Erythroblast (primary cell): ENCODE results near the gene USPL1.
A peak's percentile ranks its signal among the peaks of the same experiment; 100 is the strongest.

ENCODE experiments used
- DNase-seq, 2 experiments: peaks; one replicate each; lab custom pipeline; 2025; lab: John Stamatoyannopoulos, UW
- GATA1 ChIP-seq: IDR thresholded peaks from 2 replicates; pipeline ENCODE4 v1.6.1; 2011; ENCODE audit warnings: low read depth, mild to moderate bottlenecking, control low read depth, low read length, moderate library complexity
- POLR2A ChIP-seq: IDR thresholded peaks from 2 replicates; pipeline ENCODE4 v1.6.1; 2011; ENCODE audit warnings: mild to moderate bottlenecking, low read length

Gene USPL1

DNA sequence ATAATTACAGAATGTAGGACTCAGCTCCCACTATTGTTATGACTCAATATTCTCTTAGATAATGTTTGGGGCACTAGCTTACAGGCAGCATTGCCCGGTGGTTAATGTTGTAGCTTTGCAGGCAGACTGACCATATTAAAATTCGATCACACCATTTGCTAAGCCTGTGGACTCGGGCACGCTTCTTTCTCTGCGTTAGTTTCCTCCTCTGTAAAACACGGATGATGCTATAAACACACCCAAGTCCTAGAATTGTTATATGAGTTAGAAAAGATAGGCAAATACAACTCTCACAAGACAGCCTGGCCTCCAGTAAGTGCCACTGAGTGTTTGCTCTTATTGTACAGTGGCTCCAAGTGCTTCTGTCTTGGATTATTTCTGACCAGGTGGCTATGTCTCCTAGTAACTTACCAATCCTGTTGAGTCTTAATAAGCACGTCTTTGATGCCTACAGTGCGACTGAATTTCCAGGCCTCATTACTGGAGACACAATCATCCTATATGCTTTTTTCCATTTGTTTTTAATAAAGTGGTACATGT is 67.7 kb downstream of the USPL1 start:
- TF ChIP-seq POLR2A: no peak
- no peak for TF ChIP-seq GATA1

DNA sequence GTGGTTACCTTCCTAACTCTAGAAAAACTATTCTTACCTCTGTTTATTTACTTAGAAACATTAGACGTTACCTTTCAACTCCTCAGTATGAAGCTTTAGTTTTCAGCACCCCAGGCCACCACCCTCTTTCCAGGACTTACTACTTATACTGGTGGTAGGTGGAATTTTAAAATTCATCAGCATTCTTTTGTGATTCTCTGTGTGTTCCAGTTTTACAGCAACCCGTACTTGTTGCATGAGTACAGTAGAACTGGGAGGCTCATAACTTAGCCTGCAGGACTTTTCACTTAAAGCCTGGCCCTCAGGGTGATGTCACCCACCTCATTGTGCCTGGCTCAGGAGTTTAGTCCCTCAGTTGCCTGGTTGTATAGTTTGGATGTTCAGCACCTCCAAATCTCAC is 68.3 kb downstream of the USPL1 start:
- no peak for TF ChIP-seq GATA1
- no peak for TF ChIP-seq POLR2A
- DNase-seq: no peak

More for the DNA sequence above, 67.7 kb downstream of the USPL1 start:
- DNase-seq: no peak

GRCh38 chr13:30687601-30688000 is 69.9 kb downstream of the USPL1 start:
- no peak for DNase-seq
- TF ChIP-seq POLR2A (no peak), GATA1 (no peak)

DNA sequence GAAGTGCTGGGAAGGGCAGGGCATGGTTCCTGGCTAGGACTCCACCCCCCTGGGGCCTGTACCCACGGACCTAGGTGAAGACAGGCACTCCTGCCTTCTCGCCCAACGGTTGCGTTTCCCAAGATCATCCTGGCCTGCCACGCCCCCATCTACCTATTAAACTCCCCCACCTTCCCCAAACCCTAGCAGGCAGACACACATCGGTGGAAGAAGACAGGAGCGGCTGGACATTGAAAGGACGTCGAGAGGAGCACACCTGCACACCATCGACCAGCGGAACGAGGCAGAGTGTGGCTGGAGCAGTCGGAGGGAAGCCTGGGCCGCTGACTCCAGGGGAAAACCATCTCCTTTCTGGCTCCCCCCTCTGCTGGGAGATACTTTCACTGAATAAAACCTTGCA is 72.0 kb downstream of the USPL1 start:
- DNase-seq: no peak
- no peak for TF ChIP-seq GATA1
- TF ChIP-seq POLR2A: no peak

DNA sequence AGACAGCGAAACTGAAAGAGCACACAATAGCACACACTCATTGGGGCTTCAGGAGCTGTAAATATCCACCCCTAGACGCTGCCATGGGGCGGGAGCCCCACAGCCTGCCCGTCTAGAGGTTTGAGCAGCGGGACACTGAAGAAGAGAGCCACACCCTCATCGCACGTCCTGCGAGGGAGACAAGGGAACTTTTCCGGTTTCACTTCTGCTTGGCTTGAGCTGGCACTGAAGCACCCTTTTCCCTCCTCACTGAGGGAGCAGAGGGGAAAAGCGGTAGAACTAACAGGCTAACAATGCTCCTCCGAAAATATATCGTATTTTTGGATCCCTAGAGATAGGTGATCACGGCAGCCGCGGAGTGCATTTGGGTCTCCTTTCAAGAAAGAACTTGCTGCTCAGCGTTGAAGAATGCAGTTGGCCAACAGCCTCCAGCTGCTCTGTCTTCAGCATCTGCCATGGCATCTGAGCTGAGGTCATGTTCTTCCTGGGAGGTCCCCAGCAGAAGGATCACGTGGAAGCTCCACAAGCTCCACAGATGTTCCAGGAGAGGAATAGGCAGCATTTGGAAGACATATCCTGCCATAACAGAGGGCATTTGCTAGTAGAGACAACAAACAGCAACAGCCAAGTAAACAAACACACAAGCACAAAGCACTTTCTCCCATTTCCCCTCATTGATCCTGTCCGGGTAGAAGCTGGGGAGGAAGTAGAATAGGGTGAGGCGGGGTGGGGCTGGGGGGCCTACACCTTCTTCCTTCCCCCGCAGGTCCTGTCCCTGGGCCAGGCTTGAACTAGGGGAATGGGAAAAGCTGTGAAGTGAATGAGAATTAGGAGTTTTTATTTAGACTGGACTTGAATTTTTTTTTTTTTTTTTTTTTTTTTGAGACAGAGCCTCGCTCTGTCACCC is 72.8 kb downstream of the USPL1 start:
- TF ChIP-seq GATA1 (no peak), POLR2A (no peak)
- DNase-seq: peak; percentile 30 to 37

DNA sequence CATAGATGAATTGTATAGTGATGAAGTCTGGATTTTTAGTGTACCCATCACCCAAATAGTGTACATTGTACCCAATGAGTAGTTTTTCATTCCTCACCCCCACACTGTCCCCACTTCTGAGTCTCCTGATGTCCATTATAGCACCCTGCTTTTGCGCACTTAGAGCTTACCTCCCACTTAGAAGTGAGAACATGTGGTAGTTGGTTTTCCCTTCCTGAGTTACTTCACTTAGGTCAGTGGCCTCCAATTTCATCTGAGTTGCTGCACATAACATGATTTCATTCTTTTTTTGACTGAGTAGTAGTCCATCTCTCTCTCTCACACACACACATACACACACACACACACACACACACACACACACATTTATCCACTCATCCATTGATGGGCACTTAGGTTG is 74.4 kb downstream of the USPL1 start:
- DNase-seq: no peak
- TF ChIP-seq GATA1 (no peak), POLR2A (no peak)

DNA sequence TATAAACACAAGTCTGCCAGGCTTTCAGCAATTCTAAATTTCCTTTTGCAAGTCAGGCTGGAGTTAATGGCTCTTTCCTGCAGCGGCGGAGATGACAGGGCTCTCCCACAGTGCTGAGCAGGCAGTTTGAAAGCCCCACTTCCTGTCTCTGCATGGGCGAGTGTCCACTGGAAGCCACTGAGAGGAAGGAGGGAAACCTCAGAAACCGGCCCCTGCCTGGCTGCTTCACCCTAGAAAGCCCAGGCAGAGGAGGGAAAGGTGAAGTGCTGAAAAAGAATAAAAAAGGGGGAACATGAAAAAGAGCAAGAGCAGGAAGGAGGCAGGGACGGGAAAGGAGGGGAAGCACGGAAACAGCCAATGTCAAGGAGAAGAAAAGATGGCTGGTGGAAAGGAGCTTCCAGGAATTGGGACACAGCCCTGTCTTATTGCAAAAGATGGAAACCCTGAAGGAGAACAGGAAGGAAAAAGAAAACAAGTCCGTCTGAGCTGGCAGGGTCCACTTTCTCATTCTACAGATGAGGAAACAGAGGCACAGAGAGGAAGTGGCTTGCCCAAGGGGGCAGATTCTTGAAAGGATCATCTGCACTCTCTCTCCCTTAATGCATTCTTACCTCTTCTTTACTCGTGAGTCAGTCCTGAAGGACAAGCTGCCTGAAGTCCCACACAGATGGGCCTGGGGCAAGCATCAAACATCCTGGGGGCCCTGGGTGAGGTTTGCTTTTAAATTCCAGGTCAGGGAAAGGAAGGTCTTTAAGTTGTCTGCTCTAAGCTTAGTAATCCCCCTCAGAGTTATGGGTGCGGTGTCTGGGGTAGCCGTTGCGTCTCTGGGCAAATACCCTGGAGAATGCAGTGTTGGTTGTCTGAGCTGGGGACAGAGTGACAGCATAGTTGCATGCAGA is 78.8 kb downstream of the USPL1 start:
- DNase-seq: no peak
- TF ChIP-seq GATA1 (no peak), POLR2A (no peak)

DNA sequence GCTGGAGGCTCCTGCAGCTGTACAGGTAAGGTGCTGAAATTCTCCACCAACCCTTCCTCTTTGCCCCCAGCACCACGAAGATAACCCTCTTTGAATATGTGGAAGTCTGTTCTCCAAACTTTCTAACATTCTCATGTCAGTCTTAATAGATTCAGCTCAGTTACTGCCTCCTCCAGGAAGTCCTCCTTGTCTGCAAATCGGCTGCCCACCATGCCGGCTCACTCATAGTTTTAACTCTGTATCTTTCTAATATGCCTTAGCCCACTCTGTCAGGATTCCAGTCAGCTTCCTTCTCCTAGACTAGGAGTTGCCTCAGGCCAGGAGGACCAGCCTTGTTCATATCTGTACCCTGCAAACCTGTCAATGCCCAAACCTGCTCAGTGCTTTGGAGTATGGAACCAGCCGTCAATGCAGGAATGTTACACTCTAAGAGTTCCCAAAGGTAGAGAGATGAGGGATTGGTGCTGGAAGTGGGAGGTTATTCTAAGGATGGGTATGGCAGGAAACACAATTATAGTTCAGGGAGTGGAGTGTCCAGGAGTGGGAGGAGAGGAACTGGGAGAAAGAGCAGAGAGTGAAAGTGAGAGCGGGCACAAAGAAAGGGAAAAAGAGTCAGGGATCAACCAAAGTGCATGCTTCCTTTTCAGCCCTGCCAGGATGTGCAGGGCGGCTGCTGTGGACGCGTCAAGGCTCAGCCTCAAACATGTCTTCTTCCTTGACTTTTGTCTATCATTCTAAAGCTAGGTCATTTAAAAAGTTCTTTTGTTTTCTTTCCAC is 79.6 kb downstream of the USPL1 start:
- no peak for DNase-seq
- TF ChIP-seq GATA1 (no peak), POLR2A (no peak)

GRCh38 chr13:30697996-30698401 is 80.3 kb downstream of the USPL1 start:
- no peak for TF ChIP-seq GATA1
- TF ChIP-seq POLR2A: no peak
- no peak for DNase-seq

DNA sequence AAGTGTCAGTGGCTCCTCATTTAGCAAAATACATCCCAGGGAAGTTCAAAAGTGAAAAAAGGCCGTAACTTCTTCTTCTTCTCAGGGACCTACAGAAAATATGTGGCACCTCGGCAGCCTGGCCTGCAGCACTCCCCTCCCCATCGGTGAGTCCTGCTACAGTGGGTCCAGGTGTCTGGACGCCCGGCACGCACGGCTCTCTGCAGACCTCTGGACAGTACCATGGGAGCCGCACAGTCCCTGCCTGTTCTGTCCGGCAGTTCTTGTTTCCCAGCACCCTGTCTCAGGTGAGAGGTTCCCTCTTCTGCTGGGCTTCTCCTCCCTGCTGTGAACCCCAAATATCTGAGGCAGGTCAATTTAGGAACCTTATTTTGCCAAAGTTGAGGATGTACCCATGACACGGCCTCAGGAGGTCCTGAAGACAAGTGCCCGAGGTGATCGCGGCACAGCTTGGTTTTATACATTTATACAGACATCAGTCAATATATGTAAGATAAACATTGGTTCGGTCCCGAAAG is 80.8 kb downstream of the USPL1 start:
- DNase-seq: no peak
- TF ChIP-seq GATA1 (no peak), POLR2A (no peak)

DNA sequence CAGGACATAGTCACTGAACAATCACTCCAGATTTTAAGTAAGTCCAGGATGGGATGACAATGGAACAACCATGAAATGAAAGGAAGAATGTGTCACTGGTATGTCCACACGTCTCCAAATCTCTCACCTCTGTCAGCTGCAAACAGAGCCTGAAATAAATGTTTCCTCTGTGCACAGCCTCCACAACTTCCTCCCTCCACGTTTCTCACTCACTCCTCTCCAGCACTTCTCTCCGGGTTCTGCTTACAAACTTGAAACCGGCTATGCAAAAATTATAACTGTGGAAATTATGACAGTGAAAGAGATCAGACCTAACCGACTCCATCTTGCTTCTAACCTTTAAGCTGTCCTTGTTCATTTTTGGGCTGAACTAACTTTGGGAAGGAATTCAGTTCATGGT is 82.6 kb downstream of the USPL1 start:
- TF ChIP-seq GATA1 (no peak), POLR2A (no peak)
- no peak for DNase-seq

DNA sequence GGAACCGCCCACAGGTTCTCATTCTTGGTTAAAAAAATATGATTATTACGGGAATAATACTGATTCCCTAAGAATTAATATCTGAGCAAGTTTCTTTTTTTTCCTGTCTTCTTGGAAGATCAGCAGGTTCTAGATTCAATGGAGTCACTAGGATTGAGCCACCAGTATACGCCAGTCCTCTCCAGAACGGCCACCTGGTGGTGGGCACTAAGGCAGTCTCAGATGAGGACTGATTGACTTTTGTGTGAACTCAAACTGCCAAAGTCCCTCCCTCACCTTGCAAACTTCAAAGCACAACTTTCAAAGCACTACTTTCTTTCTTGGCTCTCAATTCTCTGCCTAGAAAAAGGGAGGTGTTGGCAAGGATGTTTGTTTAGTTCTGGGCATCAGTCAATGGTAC is 84.3 kb downstream of the USPL1 start:
- TF ChIP-seq GATA1 (no peak), POLR2A (no peak)
- DNase-seq: peak in 1 of 2 experiments; percentile 5

- TF ChIP-seq GATA1 (no peak), POLR2A (no peak)
- DNase-seq: no peak
These were observed 86.9 kb downstream of the USPL1 start for GRCh38 chr13:30704596-30704995.
